GM21786 (cell line): ENCODE results near the gene ZDHHC3.
"Not testable (repeated sequence)": the region's sequence is repeated elsewhere in the genome, so short reads cannot be mapped to it uniquely, and the experiment has no call there.

Source experiments
- ATAC-seq: cut with Tn5 transposase; IDR thresholded peaks from one replicate; pipeline ENCODE4 v1.9.1; 2021; ENCODE audit not compliant: unreplicated experiment

Gene ZDHHC3

DNA sequence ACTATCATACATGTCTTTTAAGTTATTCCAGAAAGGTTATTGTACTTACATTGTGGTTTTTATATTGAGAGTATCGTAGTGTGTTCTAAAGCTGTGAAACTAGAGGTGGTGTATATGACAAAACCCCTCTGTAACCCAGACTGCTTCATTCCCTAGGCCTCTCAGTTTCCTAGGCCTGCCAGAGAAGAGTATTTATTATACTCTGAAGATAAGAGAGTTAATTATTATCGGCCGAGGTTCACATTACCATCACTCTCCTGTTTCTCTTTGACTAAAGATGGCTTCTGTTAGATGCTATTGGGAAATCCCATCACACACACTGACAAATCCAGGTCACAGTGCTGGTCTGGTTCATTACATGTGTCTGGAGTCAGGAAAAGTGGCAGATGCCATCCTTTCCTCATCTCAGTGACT lies 20.6 kb upstream of the ZDHHC3 start:
- peak; percentile 69 for ATAC-seq

GRCh38 chr3:44995142-44995770 lies 19.3 kb upstream of the ZDHHC3 start:
- ATAC-seq: no peak

- no peak for ATAC-seq
Measured at GRCh38 chr3:44993471-44994205, 17.7 kb upstream of the ZDHHC3 start.

DNA sequence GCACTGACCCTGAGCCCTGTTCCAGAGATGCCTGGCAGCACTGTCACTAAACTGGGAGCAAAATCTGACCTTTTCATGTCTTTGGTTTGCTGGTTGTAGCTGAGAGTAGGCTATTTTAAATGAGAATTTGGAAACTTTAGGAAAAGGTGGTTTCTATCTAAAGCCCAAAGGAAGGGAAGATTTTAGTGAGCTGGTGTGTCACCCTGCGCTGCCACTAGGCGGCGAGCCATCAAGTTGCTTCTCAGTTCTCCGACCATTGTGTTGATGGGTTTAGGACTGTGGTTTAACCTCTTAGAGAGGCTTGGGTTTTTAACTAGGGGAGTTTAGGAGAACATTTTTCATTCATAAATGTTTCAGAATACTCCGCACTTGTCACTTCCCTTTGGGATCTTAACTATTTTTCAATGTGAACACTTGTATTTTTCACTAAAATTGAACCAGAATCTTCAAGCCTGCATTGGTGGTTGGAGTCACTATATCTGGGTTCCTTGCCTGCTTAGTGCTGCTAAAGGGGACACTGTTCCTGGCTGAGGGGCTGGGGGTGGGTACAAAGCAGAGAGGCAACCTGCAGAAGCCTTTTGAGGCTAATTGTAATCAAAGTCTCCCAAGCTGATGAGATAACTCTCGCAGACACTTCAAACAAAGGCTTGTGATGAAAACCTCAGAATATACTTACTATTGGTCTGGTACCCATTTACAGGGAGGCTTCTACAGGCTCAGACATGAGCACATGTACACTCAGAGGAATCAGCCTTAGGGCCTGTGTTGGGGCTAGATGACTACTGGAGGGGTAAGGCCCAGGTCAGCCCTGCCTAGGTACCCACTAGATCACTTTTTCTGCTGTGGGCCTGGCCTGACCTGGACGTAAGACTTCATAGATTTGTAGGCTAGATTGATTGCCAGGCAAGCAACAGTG lies 16.8 kb upstream of the ZDHHC3 start:
- ATAC-seq: no peak

GRCh38 chr3:44991326-44991725 lies 15.4 kb upstream of the ZDHHC3 start:
- no peak for ATAC-seq

- no peak for ATAC-seq
Measured at GRCh38 chr3:44989636-44990373, 13.8 kb upstream of the ZDHHC3 start.

DNA sequence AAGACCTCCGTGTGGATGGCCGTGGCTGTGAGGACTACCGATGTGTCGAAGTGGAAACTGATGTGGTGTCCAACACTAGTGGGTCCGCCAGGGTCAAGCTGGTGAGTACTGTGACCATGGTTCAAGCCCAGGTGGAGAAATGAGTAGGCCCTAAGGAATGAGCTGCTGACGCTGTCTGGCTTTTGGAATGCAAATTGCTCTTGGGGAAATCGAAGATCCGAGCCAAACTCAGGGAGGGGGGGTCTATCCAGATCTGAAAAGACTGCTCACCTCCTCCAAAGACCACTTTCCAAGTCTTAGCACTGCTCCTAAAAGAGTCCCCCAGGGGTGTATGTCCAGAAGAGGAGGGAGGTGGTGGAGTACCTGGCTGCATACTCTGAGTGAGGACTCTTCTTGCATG lies 13.2 kb upstream of the ZDHHC3 start:
- ATAC-seq: no peak

DNA sequence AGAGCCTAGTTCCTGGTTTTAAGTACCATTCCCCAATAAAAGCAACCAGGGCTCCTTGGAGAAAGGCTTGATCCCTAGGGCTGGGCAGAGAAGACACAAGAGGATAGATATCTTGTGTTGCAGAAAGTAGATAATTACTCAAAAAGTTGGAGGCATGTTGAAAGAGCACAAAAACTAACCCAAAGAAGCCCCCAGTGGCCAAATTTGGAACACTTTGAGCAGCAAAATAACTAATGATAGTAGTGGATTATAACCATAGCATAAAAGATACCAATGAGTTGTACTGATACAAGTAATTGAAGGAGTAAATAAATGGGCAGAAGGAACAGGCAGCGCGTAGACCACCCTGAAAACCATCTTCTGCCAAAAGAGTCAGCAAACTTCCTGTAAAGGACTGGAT lies 12.1 kb upstream of the ZDHHC3 start:
- no peak for ATAC-seq

- no peak for ATAC-seq
Measured at GRCh38 chr3:44987332-44987731, 11.4 kb upstream of the ZDHHC3 start.

DNA sequence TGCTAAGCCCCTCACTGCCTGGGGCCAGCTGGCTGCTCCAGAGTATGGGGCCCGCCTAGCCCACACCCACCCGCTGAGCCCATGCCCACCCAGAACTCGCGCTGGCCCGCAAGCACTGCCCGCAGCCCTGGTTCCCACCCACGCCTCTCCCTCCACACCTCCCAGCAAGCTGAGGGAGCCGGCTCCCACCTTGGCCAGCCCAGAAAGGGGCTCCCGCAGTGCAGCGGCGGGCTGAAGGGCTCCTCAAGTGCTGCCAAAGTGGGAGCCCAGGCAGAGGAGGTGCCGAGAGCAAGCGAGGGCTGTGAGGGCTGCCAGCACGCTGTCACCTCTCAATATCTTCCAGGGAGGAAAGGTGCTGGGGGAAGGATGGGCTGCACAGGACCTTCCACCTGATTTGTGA lies 10.4 kb upstream of the ZDHHC3 start:
- not testable (repeated sequence) for ATAC-seq

- no peak for ATAC-seq
Measured at GRCh38 chr3:44984335-44984734, 8.4 kb upstream of the ZDHHC3 start.

- no peak for ATAC-seq
Measured at GRCh38 chr3:44983484-44983941, 7.5 kb upstream of the ZDHHC3 start.

DNA sequence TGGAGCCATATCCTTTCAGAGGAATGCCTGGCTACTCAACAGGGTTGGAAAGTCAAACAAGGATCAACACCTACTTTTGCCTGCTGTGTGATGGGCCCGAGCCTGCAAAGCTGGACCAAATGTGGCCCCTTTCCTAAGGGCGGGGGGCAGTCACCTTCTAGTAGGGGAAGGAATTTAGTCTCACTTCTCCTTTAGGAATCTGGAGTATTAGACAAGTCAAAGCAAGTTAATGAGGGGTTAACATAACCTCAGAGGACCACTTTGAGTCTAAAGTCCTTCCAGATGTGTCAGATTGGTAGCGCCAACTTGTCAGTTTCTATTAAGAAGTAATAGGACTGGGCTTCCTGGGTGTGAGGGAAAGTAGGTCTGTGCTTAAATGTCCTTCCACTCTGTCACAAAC lies 6.8 kb upstream of the ZDHHC3 start:
- no peak for ATAC-seq

- ATAC-seq: no peak
Measured at GRCh38 chr3:44981751-44982150, 5.8 kb upstream of the ZDHHC3 start.

- ATAC-seq: no peak
Measured at GRCh38 chr3:44981220-44981619, 5.2 kb upstream of the ZDHHC3 start.

DNA sequence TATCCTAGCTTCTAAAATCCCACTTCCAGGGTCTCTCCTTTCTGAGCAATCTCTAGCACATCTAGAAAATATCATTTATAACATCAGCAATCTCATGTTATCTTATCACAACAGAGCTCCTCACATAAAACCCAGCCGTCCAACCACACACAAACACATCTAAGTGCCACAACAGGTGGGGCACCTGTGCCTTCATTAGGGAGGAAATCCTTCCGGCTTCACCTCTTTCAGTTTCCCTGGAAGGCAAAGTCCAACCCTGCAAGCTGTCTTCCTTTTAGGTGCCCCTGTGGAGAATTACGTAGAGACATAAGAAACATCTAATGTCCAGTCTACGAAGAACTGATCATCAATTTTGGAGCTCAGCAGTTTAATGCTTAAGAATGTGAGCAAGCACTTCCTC lies 1.6 kb downstream of the ZDHHC3 start:
- ATAC-seq: no peak

- no peak for ATAC-seq
Measured at GRCh38 chr3:44970926-44971490, 5.0 kb downstream of the ZDHHC3 start.

GRCh38 chr3:44969828-44970179 lies 6.2 kb downstream of the ZDHHC3 start:
- ATAC-seq: no peak

DNA sequence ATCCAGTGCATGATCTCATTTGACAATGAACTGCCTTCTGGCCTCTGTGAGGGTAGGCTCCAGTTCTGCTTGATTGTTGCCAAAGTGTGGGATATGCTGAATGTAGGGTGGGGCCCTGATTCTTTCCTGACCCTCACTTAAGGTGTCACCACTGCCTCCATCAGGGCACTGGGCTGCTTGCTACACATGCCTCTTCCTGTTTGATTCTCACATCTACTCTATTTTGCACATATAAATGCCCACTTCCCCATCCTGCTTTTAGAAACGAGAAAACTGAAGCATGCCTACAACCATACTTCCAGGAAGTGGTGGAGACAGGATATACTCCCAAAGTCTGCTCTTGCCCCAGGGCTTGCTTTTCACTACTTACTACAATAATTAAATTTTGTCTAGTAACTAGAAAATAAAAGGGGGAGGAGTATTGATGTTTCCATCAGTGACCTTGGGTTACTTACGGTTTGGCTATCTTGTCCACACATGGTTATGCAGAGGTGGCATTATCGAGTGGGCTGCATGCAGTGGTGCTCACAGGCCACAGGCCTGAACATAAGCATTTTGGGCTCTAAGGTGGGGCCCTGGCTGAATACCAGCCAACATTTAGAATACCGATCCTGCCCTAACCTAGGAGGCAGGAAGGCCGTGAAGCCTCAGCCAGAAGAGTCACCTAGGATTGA lies 6.7 kb downstream of the ZDHHC3 start:
- no peak for ATAC-seq

GRCh38 chr3:44968447-44968858 lies 7.5 kb downstream of the ZDHHC3 start:
- ATAC-seq: no peak
